GM12801 (cell line): Measurements from ENCODE around the gene PSKH1.

ENCODE experiments used
- CTCF ChIP-seq: IDR thresholded peaks from one replicate; pipeline ENCODE4 v1.5.1; 2011; ENCODE audit warnings: control low read depth; ENCODE audit not compliant: insufficient read length; ENCODE audit errors: extremely low read depth

PSKH1 gene

GRCh38 chr16:67942510-67943255 lies 49.6 kb downstream of the PSKH1 start:
- no peak for TF ChIP-seq CTCF

- no peak for TF ChIP-seq CTCF
Observed at GRCh38 chr16:67943256-67943618, 50.2 kb downstream of the PSKH1 start.

- no peak for TF ChIP-seq CTCF
Observed at GRCh38 chr16:67943619-67944504, 50.8 kb downstream of the PSKH1 start, which contains the start of gene LCAT. LCAT (minus strand) TSS chr16:67944120; CDS start chr16:67944101, 19 bp downstream.

GRCh38 chr16:67944690-67945391 lies 51.8 kb downstream of the PSKH1 start:
- no peak for TF ChIP-seq CTCF

GRCh38 chr16:67945392-67945933 lies 52.4 kb downstream of the PSKH1 start:
- no peak for TF ChIP-seq CTCF

- TF ChIP-seq CTCF = no peak
Observed at GRCh38 chr16:67946128-67946569, 53.1 kb downstream of the PSKH1 start.

GRCh38 chr16:67946966-67947558 lies 54.0 kb downstream of the PSKH1 start:
- TF ChIP-seq CTCF = no peak
